GM21737 (cell line): Measurements from ENCODE around the gene TSC2.
"Not testable (repeated sequence)": the region's sequence is repeated elsewhere in the genome, so short reads cannot be mapped to it uniquely, and the experiment has no call there.

Experiments
- ATAC-seq: cut with Tn5 transposase; IDR thresholded peaks from one replicate; pipeline ENCODE4 v1.9.1; 2021; ENCODE audit warnings: mild to moderate bottlenecking, moderate library complexity; ENCODE audit not compliant: unreplicated experiment

The TSC2 gene

GRCh38 chr16:2115591-2115973, 67.8 kb downstream of the TSC2 start:
- no peak for ATAC-seq

DNA sequence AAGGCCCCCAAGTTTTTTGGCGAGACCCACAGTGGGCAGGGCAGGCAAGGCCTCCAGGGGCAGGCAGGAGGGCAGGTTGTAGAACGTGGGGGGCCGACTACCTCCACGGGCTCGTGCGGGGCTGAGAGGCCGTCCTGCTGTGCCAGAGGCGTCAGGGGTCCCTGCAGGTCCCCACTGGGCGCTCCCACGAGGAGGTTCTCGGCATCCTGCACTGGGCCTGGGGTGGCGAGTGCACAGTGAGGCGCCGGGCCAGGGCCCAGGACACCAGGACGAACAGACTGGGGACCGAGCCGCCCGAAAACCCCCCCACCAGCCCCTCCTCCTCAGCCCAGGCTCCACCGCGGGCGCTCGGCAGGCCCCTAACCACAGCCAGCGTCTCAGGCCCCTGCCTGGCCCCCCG, 68.6 kb downstream of the TSC2 start:
- ATAC-seq: not testable (repeated sequence)

DNA sequence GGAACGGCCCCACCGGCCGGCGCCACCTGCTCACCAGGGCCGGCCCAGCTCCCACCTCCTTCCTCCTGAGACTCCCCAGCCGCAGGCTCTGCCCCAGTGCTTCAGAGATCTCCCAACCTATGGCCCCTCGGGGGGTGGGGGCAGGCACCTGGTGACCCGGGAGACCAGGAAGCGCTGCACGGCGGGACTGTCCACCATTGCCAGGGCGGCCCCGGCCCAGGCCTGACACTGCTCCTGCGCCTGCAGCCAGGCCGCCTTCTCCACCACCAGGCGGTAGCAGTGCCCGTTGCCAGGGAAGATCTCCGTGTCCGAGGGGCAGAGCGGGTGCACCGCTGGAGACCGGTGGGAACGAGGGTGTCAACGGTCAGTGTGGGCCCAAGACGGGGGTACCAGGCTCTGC, 69.6 kb downstream of the TSC2 start:
- ATAC-seq: not testable (repeated sequence)

DNA sequence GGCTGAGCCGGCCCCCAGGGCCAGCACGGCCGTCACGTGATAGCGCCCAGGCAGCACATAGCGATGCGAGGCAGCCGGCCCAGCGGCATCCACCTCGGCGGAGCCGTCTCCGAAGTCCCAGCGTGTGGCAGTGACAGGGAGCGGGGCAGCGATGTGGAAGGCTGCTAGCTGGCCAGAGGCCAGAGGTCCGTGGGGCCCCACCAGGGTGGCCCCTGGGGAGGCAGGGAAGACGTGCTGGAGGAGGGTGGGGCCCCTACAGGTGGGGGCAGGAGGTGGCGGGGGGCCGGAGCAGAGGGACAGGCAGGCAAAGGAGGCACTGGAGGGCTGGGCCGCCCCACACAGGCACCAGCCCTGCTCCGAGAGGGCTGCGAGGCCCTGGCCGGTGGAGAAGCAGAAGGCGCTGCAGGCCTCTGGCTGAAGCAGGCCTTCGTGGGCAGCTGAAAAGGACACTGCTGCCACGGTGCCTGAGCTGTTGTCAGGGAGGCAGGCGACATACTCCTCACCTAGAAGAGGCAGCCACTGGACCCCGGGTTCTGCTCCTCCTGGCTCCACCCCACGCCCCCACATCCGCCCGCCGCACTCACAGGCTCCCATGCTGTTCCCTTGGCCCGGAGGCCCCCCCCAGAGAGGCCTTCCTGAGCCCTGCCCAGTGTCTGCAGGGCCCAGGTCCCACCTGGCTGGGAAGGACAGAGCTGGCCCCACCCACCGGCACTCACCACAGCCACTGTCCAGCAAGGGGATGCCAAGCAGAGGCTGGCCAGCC, 70.4 kb downstream of the TSC2 start:
- not testable (repeated sequence) for ATAC-seq

DNA sequence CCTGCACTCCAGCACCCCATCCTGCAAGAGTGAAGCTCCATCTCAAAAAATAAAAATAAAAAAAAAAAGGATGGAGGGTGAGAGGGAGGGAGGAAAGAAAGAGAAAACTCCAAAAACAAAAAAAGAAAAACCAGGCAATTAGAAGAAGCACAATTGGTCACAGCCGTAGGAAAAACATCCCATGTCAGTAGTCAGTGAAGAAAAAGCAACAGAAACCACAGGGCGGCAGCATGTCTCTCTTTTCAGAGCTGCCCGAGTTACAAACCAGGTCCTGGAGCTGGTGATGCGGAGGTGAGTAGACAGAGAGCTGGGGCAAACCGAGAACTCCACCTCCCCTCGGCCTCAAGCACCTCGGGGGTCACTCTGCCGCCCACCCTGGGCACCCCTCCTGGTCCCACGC, 73.5 kb downstream of the TSC2 start:
- not testable (repeated sequence) for ATAC-seq

- no peak for ATAC-seq
Observed at GRCh38 chr16:2121853-2122252, 74.1 kb downstream of the TSC2 start.

GRCh38 chr16:2122429-2122828, 74.6 kb downstream of the TSC2 start:
- ATAC-seq: no peak

GRCh38 chr16:2122934-2123683, 75.3 kb downstream of the TSC2 start:
- ATAC-seq: not testable (repeated sequence)

GRCh38 chr16:2123706-2124376, 76.1 kb downstream of the TSC2 start:
- ATAC-seq: not testable (repeated sequence)

- not testable (repeated sequence) for ATAC-seq
Observed at GRCh38 chr16:2124377-2124693, 76.5 kb downstream of the TSC2 start.

- ATAC-seq: not testable (repeated sequence)
Observed at GRCh38 chr16:2124694-2125444, 77.1 kb downstream of the TSC2 start.

- not testable (repeated sequence) for ATAC-seq
Observed at GRCh38 chr16:2125609-2126008, 77.8 kb downstream of the TSC2 start.

- not testable (repeated sequence) for ATAC-seq
Observed at GRCh38 chr16:2126161-2126743, 78.5 kb downstream of the TSC2 start.

DNA sequence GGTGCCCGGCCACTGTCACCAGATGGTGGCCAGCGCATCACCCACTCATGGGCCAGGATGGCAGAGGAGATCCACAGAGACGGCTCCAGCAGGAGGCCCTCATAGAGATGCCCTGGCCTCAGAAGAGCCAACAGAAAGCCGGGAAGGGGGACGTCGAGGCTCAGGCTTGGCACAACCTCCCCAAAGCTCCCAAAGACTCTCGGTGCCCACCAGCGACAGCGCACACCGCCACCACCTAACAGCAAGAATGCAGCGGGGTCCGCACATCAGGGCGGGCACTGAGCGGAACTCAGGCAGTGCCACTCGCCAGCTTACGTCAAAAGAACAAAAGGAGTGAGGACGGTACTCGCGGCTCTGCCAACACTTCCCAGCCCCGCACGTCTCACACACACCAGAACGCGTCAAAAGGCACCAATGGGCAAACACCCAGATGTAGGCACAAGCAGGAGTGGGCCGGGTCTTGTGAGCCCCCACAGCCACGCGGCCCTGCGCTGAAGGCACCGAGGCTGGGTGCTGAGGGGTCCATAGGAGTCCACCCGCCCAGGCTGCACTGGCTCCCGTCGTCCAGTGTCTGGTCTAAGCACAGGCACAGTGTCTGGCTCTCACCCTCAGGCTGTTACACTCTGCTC, 79.3 kb downstream of the TSC2 start:
- ATAC-seq: not testable (repeated sequence)

GRCh38 chr16:2127630-2128280, 80.0 kb downstream of the TSC2 start:
- not testable (repeated sequence) for ATAC-seq

DNA sequence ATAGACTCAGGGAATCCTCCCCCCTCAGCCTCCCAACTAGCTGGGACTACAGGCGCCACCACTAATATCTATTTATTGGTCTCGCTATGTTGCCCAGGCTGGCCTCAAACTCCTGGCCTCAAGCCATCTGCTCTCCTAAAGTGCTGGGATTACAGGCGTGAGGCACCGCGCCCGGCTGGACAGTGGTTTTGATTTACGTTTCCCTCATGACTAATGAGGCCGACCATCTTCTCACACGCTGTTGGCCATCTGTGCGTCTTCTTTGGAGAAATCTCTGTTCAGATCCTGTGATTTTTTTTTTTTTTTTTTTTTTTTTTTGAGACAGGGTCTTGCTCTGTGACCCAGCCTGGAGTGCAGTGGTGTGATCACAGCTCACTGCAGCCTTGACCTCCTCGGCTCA, 81.5 kb downstream of the TSC2 start:
- not testable (repeated sequence) for ATAC-seq

DNA sequence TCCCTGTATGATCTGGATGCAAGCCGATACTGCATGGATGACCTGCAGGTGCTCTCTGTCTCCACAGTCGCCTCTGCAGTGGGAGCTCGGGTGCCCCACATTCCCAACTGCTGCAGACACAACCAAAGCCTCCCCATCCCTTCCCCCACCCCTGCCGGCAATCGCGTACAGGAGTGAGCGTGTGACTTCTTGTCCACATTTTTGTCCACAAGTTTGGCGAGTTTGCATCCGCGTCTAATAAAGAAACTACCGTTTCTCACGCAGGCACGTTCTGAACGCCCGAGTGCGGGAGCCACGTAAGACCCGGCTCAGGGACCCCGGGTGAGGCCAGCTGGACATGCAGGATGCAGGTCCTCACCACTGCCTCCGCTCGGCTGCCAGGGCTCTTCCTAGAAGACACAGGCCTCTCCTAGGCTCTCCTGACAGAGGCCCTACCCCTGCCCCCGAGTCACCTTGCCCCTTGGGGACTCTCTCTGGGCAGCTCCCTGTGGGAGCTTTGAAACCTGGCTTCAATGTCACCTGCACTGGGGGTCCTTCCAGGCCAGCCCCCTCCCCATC, 82.2 kb downstream of the TSC2 start:
- not testable (repeated sequence) for ATAC-seq

DNA sequence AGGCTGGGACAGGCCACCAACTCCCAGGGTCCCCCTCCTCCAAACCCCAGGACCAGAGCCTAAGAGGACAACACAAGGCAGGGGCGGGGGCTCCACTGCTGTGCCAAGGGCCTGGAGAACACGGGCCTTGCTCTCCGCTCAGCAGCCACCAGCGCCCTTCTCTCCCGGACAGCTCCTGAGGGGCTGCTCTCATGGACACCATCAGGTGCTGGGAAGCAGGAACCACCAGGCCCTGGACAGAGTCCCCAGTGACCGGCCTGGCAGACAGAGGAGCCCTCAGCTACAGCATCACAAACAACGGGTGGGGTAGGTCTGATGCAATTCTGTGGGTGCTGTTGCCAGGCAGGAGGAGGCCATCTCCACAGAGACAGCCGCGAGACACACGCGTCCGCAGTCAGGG, 86.0 kb downstream of the TSC2 start:
- not testable (repeated sequence) for ATAC-seq

DNA sequence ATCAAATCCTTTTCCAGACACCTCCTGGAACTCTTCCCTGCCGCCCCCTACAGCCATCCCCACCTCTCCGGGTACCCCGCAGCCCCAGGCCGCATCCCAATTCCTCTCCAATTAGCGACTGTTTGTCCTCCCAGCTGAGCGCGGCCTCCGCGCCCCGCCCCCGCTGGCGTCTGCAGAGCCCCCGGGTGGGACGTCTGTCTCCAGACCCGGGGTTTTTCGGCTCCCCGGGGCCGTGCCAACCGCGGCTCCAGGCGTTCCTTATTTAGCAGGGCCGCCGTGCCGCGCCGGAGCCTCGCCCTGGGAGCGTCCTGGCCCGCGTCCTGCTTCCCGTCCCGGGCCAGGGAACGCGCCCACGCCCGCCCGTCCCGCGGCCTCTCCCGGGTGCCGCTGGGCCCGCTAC, 87.3 kb downstream of the TSC2 start:
- ATAC-seq: not testable (repeated sequence)
